Mesothelial cell of epicardium (in vitro differentiated cells): ENCODE data around the gene PAXX. TPM values are rescaled to one million over a fixed set of nuclear protein-coding genes. Genes with fewer than 3 reads are reported as not detected.
A peak's percentile ranks its signal among the peaks of the same experiment; 100 is the strongest.

ENCODE experiments used
- DNase-seq, 2 experiments: peaks; one replicate each; pipeline ENCODE4 v3.0.0; 2021; ENCODE audit warnings: low spot score in 2 of 2; ENCODE audit not compliant: unreplicated experiment in 2 of 2
- H3K27ac Mint-ChIP-seq: 2 replicates; pipeline ENCODE4 v1.8.0; 2021; ENCODE audit warnings: mixed read lengths
- H3K27me3 Mint-ChIP-seq: 2 replicates; pipeline ENCODE4 v1.8.0; 2021; ENCODE audit warnings: low read depth, mixed read lengths
- H3K36me3 Mint-ChIP-seq: 2 replicates; pipeline ENCODE4 v1.8.0; 2021; ENCODE audit warnings: mixed read lengths
- H3K4me1 Mint-ChIP-seq: 2 replicates; pipeline ENCODE4 v1.8.0; 2021; ENCODE audit warnings: mixed read lengths
- H3K4me3 Mint-ChIP-seq: 2 replicates; pipeline ENCODE4 v1.8.0; 2021; ENCODE audit warnings: mild to moderate bottlenecking, moderate library complexity, mixed read lengths
- H3K9me3 Mint-ChIP-seq: 2 replicates; pipeline ENCODE4 v1.8.0; 2021; ENCODE audit warnings: mixed read lengths
- CTCF ChIP-seq: fragments of 200-600 bp; sonication (generic); IDR thresholded peaks from one replicate; pipeline ENCODE4 v1.5.0; 2021; ENCODE audit warnings: antibody characterized with exemption; ENCODE audit not compliant: unreplicated experiment
- total RNA-seq: library from RNA; stranded (reverse); gene quantifications from 3 replicates; pipeline ENCODE4 v1.2.1, GENCODE V29; 2021

The PAXX gene
- total RNA-seq, 1 donor from 2014 or later: 53.1 TPM

DNA sequence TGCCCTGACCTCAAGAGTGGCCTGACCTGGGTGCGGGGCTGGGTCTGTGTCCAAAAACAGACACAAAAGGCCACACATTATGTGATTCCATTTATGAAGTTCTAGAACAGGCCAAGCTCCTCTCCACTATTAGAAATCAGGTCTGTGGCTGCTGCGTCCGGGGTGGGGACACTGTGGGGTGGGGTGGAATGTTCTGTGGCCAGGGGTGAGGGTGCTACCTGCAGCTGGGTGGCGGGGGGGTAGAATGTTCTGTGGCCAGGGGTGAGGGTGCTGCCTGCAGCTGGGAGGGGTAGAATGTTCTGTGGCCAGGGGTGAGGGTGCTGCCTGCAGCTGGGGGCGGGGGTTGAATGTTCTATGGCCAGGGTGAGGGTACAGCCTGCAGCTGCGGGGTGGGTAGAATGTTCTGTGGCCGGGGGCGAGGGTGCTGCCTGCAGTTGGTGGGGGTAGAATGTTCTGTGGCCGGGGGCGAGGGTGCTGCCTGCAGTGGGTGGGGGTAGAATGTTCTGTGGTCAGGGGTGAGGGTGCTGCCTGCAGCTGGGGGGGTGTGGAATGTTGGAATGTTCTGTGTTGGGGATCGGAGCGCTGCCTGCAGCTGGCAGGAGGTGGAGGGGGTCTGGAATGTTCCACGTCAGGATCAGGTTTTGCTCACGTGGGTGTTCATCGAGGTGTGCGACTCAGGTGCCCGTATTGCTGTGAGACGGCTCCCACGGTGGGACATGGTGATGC lies 31.8 kb upstream of the PAXX start:
- Mint-ChIP-seq H3K4me3 (no peak overlapping the region), H3K9me3 (peaks cover 8% of the 10 kb centered on the region), H3K36me3 (no peaks in the 10 kb centered on the region), H3K27ac (no peak overlapping the region), H3K27me3 (no peaks in the 10 kb centered on the region), H3K4me1 (peaks cover 6% of the 10 kb centered on the region)
- no peak for TF ChIP-seq CTCF
- no peak for DNase-seq

- Mint-ChIP-seq H3K27ac (no peak overlapping the region), H3K4me1 (peaks cover 6% of the 10 kb centered on the region), H3K36me3 (no peaks in the 10 kb centered on the region), H3K9me3 (peaks cover 8% of the 10 kb centered on the region), H3K4me3 (no peak overlapping the region), H3K27me3 (peaks cover 3% of the 10 kb centered on the region)
- no peak for TF ChIP-seq CTCF
- DNase-seq: no peak
These were observed 31.3 kb upstream of the PAXX start for GRCh38 chr9:136960938-136961275.

DNA sequence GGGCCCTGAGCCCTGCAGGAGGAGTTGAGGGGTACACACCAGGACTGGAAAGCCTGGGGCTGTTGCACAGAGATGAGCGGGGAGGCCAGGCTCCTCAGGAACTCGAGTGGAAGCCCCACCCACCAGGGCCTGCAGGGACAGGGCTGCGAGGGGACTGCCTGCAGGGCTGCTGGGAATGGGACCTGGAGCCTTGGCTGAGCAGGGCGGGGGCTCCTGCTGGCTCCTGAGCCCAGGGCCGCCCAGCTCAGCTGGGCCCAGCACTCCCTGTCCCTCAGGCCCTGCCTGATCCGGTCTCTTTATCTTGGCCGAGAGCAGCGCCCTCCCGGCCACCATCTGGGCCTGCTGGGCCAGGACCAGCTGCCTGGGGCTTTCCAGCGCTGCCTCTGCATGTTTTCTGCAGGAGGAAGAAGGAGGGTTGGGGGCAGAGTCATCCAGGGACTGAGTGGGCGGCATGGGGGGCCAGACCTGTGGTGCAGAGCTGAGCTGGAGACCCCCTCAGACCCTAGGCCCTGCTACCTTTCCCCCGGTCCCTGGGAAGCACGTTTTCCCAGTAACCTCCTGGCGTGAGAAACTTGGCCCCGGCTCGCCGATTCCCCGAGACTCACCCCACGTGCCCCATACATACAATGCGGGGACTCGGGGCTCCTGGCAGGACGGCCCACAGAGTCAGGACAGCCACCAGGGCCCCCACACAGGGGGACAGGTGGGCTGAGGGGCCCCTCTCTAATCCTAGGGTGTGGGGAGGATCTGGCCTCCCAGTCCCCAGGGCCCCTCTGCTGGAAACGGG lies 30.8 kb upstream of the PAXX start:
- Mint-ChIP-seq H3K9me3 (peaks cover 4% of the 10 kb centered on the region), H3K36me3 (no peaks in the 10 kb centered on the region), H3K27ac (no peak overlapping the region), H3K27me3 (peaks cover 3% of the 10 kb centered on the region), H3K4me1 (peaks cover 6% of the 10 kb centered on the region), H3K4me3 (no peak overlapping the region)
- no peak for DNase-seq
- no peak for TF ChIP-seq CTCF

GRCh38 chr9:136962163-136962562 lies 30.1 kb upstream of the PAXX start:
- peaks cover 6% of the 10 kb centered on the region for H3K4me1 Mint-ChIP-seq
- H3K27ac Mint-ChIP-seq: no peak overlapping the region
- H3K27me3 Mint-ChIP-seq: peaks cover 3% of the 10 kb centered on the region
- no peaks in the 10 kb centered on the region for H3K9me3 Mint-ChIP-seq
- DNase-seq: no peak
- H3K36me3 Mint-ChIP-seq: no peaks in the 10 kb centered on the region
- TF ChIP-seq CTCF: no peak
- H3K4me3 Mint-ChIP-seq: no peak overlapping the region

- Mint-ChIP-seq H3K4me1 (peaks cover 6% of the 10 kb centered on the region), H3K9me3 (no peaks in the 10 kb centered on the region), H3K27ac (peak overlapping the region; percentile 50), H3K27me3 (peaks cover 3% of the 10 kb centered on the region), H3K36me3 (no peaks in the 10 kb centered on the region), H3K4me3 (no peak overlapping the region)
- no peak for TF ChIP-seq CTCF
- no peak for DNase-seq
These were observed 29.4 kb upstream of the PAXX start for GRCh38 chr9:136962701-136963248.
